Measurements from ENCODE around the gene RBL2. TPM values are rescaled to one million over a fixed set of nuclear protein-coding genes. Genes with fewer than 3 reads are reported as not detected.
"Not testable (repeated sequence)": the region's sequence is repeated elsewhere in the genome, so short reads cannot be mapped to it uniquely, and the experiment has no call there.

Gene RBL2
- total and polyA plus RNA-seq, 7 donors = 25.0 to 113 (median 74.9) TPM

- Histone ChIP-seq H3K36me3 (no peaks in the 10 kb centered on the region), H3K4me1 (peaks cover 0 to 3% (median 1%) of the 10 kb centered on the region in 4 donors), H3K9me3 (no peaks in the 10 kb centered on the region), H3K27me3 (no peaks in the 10 kb centered on the region), H3K4me3 (no peak overlapping the region), H3K27ac (peak overlapping the region; percentile 36 to 64 (median 46))
- peak; percentile 83 for DNase-seq
- intact Hi-C loops (cut with DNase I) = no loop called here
- WGBS, 2 donors = 46 to 48% methylated on average over 29 of the region's 29 CpGs
- TF ChIP-seq CTCF (IDR thresholded peaks at IDR 0.05) (peak; percentile 45 to 98 (median 80)), EP300 (IDR thresholded peaks at IDR 0.05) (no peak)
Observed at GRCh38 chr16:53509906-53510703, 75.8 kb downstream of the RBL2 start.

GRCh38 chr16:53510704-53511070 lies 76.4 kb downstream of the RBL2 start:
- Histone ChIP-seq H3K4me3 (no peak overlapping the region), H3K4me1 (peaks cover 0 to 3% (median 1%) of the 10 kb centered on the region in 4 donors), H3K27me3 (no peaks in the 10 kb centered on the region), H3K27ac (peak overlapping the region in 2 of 4 donors; percentile 36 to 64), H3K36me3 (no peaks in the 10 kb centered on the region), H3K9me3 (no peaks in the 10 kb centered on the region)
- WGBS, 2 donors = 17 to 38% methylated on average over 2 of the region's 2 CpGs
- no peak for DNase-seq
- TF ChIP-seq EP300 (IDR thresholded peaks at IDR 0.05) (no peak), POLR2A (IDR thresholded peaks at IDR 0.05) (no peak), POLR2AphosphoS5 (IDR thresholded peaks at IDR 0.05) (no peak), CTCF (IDR thresholded peaks at IDR 0.05) (no peak)
- intact Hi-C loops (cut with DNase I) = no loop called here

- intact Hi-C loops (cut with DNase I) = no loop called here
- 83 to 90% methylated on average over 6 of the region's 6 CpGs for WGBS, 2 donors
Observed at GRCh38 chr16:53511084-53511402, 76.8 kb downstream of the RBL2 start.

GRCh38 chr16:53511403-53512280 lies 77.4 kb downstream of the RBL2 start:
- Histone ChIP-seq H3K27me3 (no peaks in the 10 kb centered on the region), H3K36me3 (no peaks in the 10 kb centered on the region), H3K4me3 (no peak overlapping the region), H3K9me3 (no peaks in the 10 kb centered on the region), H3K27ac (peak overlapping the region in 1 of 4 donors; percentile 64), H3K4me1 (peaks cover 0 to 3% (median 1%) of the 10 kb centered on the region in 4 donors)
- TF ChIP-seq POLR2AphosphoS5 (IDR thresholded peaks at IDR 0.05) (no peak), POLR2A (IDR thresholded peaks at IDR 0.05) (no peak), EP300 (IDR thresholded peaks at IDR 0.05) (no peak), CTCF (IDR thresholded peaks at IDR 0.05) (no peak)
- 71 to 77% methylated on average over 12 of the region's 12 CpGs for WGBS, 2 donors
- intact Hi-C loops (cut with DNase I) = no loop called here
- DNase-seq = no peak

More at GRCh38 chr16:53511084-53511402, 76.8 kb downstream of the RBL2 start:
- Histone ChIP-seq H3K4me1 (peaks cover 0 to 3% (median 1%) of the 10 kb centered on the region in 4 donors), H3K36me3 (no peaks in the 10 kb centered on the region), H3K27ac (peak overlapping the region in 1 of 4 donors; percentile 64), H3K9me3 (no peaks in the 10 kb centered on the region), H3K4me3 (no peak overlapping the region), H3K27me3 (no peaks in the 10 kb centered on the region)
- TF ChIP-seq POLR2A (IDR thresholded peaks at IDR 0.05) = no peak
- TF ChIP-seq POLR2AphosphoS5 (IDR thresholded peaks at IDR 0.05) = no peak
- no peak for TF ChIP-seq EP300 (IDR thresholded peaks at IDR 0.05)
- TF ChIP-seq CTCF (IDR thresholded peaks at IDR 0.05) = no peak
- no peak for DNase-seq

GRCh38 chr16:53512795-53513194 lies 78.5 kb downstream of the RBL2 start:
- H3K36me3 ChIP-seq; H3K4me1 ChIP-seq; H3K27ac ChIP-seq; intact Hi-C loops (cut with DNase I); H3K4me3 ChIP-seq; H3K27me3 ChIP-seq; DNase-seq; H3K9me3 ChIP-seq: not testable (repeated sequence)
- WGBS, 2 donors = 34 to 79% methylated on average over 1 of the region's 1 CpG

Measured in sigmoid colon (tissue), 7 donors.